Measurements from ENCODE around the gene STARD13.

Gene STARD13

DNA sequence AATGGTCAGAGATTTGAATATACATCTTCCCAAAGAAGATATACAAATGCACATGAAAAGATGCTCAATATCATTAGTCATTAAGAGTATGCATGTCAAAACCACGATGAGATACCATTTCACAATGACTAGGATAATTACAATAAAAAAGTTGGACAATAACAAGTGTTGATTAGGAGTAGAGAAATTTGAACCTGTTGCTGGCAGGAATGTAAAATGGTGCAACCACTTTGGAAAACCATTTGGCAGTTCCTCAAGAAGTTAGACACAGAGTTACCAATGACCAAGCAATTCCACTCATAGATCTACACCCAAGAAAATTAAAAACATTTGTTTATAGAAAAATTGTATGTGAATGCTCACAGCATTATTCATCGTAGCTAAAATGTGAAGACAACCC, 33.2 kb upstream of the STARD13 start:
- DNase-seq (ENCODE audit: low read depth): no peak
- TF ChIP-seq, protein P1, sequence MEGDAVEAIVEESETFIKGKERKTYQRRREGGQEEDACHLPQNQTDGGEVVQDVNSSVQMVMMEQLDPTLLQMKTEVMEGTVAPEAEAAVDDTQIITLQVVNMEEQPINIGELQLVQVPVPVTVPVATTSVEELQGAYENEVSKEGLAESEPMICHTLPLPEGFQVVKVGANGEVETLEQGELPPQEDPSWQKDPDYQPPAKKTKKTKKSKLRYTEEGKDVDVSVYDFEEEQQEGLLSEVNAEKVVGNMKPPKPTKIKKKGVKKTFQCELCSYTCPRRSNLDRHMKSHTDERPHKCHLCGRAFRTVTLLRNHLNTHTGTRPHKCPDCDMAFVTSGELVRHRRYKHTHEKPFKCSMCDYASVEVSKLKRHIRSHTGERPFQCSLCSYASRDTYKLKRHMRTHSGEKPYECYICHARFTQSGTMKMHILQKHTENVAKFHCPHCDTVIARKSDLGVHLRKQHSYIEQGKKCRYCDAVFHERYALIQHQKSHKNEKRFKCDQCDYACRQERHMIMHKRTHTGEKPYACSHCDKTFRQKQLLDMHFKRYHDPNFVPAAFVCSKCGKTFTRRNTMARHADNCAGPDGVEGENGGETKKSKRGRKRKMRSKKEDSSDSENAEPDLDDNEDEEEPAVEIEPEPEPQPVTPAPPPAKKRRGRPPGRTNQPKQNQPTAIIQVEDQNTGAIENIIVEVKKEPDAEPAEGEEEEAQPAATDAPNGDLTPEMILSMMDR (IDR thresholded peaks at IDR 0.05; ENCODE audit: control insufficient read depth, insufficient read depth, low read depth, low read length, missing control alignments): no peak
- H3K4me3 ChIP-seq (ENCODE audit: control insufficient read depth, low read depth, low read length): no peak overlapping the region

DNA sequence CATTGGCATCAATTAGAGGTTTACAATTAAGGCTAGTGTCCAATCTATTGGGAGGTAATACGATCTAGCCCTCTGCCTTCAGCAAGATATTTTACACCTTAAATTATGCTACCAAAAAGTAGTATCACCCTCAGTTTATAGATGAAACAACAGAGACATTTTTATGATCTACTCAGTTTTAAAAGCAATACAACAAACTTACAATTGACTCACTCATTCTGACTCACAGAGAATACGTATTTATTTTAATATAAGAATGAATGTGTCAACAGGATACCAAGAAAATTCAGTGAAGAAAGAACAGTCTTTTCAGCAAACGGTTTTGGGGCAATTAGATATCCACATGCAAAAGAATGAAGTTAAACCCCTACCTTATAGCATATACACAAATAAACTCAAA, 32.5 kb upstream of the STARD13 start:
- DNase-seq (ENCODE audit: low read depth): no peak
- no peak overlapping the region for H3K4me3 ChIP-seq (ENCODE audit: control insufficient read depth, low read depth, low read length)
- TF ChIP-seq, protein P1 (IDR thresholded peaks at IDR 0.05; ENCODE audit: control insufficient read depth, insufficient read depth, low read depth, low read length, missing control alignments): no peak

DNA sequence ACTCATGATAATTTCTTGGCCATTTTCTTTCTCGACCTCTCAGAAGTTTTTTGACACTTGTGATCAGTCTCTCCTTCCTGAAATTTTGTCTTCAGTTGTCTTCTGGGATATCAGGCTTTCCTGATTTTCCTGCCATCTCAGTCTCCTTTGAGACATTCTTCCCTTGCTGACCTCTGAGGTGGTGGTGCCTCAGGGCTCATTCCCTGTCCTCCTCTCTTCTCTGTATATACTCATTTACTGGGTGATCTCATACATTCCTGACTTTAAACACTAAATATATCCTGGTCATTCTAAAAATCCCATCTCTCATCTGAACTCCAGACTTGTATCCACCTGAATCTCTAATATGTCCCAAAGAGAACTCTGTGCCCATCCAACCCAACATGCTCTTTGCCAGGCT, 31.3 kb upstream of the STARD13 start:
- DNase-seq (ENCODE audit: low read depth): no peak
- no peak overlapping the region for H3K4me3 ChIP-seq (ENCODE audit: control insufficient read depth, low read depth, low read length)
- TF ChIP-seq, protein P1 (IDR thresholded peaks at IDR 0.05; ENCODE audit: control insufficient read depth, insufficient read depth, low read depth, low read length, missing control alignments): no peak

DNA sequence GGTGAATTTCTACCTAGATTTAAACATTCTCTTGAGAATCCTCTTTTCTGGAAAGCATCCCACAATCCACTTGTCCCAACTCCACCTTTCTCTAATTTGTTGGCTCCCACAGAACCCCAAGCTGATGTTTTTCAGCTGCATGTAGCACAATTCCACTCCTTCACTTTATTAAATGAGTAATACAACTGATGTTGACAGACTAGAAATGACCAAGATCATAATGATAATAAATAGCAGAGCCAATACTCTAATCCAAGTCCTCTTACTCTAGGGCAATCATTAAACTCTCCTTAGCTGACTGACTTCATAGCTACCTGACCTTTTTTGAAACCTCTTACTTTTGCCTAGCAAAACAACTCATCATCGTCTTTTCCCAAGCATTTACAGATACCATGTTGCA, 27.9 kb upstream of the STARD13 start:
- H3K4me3 ChIP-seq (ENCODE audit: control insufficient read depth, low read depth, low read length): no peak overlapping the region
- DNase-seq (ENCODE audit: low read depth): no peak
- TF ChIP-seq, protein P1 (IDR thresholded peaks at IDR 0.05; ENCODE audit: control insufficient read depth, insufficient read depth, low read depth, low read length, missing control alignments): no peak

DNA sequence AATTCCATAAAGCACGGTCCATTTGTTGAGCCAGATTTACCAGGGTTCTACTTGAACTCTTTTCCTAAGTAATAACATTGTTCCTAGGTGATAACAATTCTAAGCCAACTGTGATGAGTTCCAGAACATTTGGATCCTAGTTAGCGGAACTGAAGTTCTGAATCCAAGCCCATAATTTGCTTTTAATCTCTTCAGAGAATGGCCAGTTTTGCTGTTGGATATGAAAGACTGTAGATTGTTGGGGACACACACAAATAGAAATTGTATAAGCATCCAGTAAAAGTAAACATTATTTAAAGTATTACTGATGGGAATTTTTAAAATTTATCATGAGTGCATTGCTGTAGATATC, 27.3 kb upstream of the STARD13 start:
- TF ChIP-seq, protein P1 (IDR thresholded peaks at IDR 0.05; ENCODE audit: control insufficient read depth, insufficient read depth, low read depth, low read length, missing control alignments): no peak
- no peak overlapping the region for H3K4me3 ChIP-seq (ENCODE audit: control insufficient read depth, low read depth, low read length)
- DNase-seq (ENCODE audit: low read depth): no peak

DNA sequence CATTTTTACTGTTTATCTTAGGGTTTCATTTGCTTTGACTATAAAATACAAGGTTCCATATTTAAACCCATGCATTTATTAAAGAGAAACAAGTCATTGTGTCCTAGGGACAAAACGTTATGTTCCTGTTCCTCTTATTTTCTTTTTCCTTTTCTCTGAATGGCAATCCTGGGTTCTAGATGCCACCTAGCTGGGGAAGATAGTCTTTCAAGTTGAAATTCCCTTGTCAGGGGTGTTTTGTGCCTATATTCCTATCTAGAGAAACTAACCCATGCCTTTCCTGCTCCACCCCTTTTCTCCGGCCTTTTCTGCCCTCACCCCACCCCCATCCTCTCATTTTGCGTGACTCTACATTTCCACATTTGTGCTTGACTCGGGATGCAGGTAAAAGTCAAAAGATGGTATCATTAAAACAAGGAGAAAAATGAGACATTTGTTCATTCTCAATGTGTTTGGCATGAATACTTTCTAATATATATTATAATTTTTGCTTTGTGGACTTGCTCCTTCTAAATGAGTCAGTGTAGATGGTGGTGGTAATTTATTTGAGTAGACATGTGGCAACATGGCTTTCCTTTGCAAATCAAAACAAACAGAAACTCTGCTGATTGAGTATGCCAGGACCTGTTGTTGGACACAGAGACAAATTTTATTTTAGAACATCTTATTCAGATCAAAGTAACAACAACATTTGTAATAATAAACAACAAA, 26.8 kb upstream of the STARD13 start:
- TF ChIP-seq, protein P1 (IDR thresholded peaks at IDR 0.05; ENCODE audit: control insufficient read depth, insufficient read depth, low read depth, low read length, missing control alignments): peak; percentile 35
- no peak for DNase-seq (ENCODE audit: low read depth)
- H3K4me3 ChIP-seq (ENCODE audit: control insufficient read depth, low read depth, low read length): no peak overlapping the region
